BJ (cell line): ENCODE data around the gene TSSK3. TPM values are rescaled to one million over a fixed set of nuclear protein-coding genes. Genes with fewer than 3 reads are reported as not detected.
"Not testable (repeated sequence)": the region's sequence is repeated elsewhere in the genome, so short reads cannot be mapped to it uniquely, and the experiment has no call there.

ENCODE experiments used
- CTCF ChIA-PET: fragments of 350-600 bp; formaldehyde crosslinking; extraction: SDS; loops from one replicate; lab custom pipeline; 2021; ENCODE audit warnings: antibody characterized with exemption, inconsistent platforms; lab: Yijun Ruan, JAX
- POLR2A ChIA-PET: fragments of 300-600 bp; sonication (Branson Sonifier 250); formaldehyde crosslinking; extraction: SDS; loops from one replicate; lab custom pipeline; 2021; ENCODE audit warnings: antibody characterized with exemption; lab: Charles Lee
- DNase-seq: peaks from one replicate; pipeline ENCODE4 v3.0.0-alpha.2; 2011; ENCODE audit warnings: low read depth
- H3K27me3 ChIP-seq: 2 replicates; pipeline ENCODE4 v1.6.0; 2011; ENCODE audit warnings: low read length; ENCODE audit not compliant: control insufficient read depth, insufficient read depth
- H3K36me3 ChIP-seq: 2 replicates; pipeline ENCODE4 v1.5.1; 2011; ENCODE audit warnings: low read length; ENCODE audit not compliant: control insufficient read depth, insufficient read depth
- H3K4me3 ChIP-seq: 2 replicates; pipeline ENCODE4 v1.5.1; 2011; ENCODE audit warnings: low read depth, mild to moderate bottlenecking, control low read depth, low read length
- CTCF ChIP-seq: IDR thresholded peaks from 2 replicates; pipeline ENCODE4 v1.5.1; 2011; ENCODE audit warnings: low read depth, mild to moderate bottlenecking, control low read depth, inconsistent platforms, low read length, moderate library complexity; ENCODE audit not compliant: insufficient read depth
- polyA plus RNA-seq: library from polyadenylated mRNA; depleted of rRNA; stranded (reverse); fragments of >200 nt; gene quantifications from 2 replicates; pipeline ENCODE4 v1.2.3, GENCODE V29; 2011

The TSSK3 gene
- polyA plus RNA-seq, 1 experiment, result 0.39 TPM

DNA sequence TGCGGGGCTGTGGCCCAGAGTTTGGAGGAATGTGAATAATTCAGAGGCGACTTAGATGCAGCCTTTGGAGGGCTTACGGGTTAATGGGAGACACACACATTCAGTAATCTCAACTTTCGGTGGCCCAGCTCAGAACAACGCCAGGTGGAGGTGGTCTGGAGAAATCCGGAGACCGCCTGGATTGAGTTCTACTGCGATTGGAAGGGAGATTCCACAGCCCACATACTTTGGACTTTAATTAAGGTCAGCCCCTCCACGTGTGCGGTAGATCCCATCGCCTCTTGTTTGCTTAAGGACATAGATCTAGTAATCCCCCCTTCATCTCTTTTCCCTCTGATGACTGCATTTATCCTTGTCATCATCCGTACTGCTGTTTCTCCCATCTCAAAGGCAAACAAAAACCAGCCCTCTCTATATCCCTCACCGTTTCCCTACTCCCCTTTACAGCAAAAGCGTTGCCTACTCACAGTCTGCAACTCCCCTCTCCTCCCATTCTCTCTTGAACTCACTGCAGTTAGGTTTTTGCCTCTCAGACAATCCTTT, 32.6 kb downstream of the TSSK3 start:
- no peak for TF ChIP-seq CTCF
- no peaks in the 10 kb centered on the region for H3K27me3 ChIP-seq
- H3K4me3 ChIP-seq, result peak overlapping the region; percentile 80
- no peak for DNase-seq
- CTCF ChIA-PET, result interaction anchor here (1.4 to 4.5 kb wide), 2 partner anchors 20 to 179 kb away, joined by 5 to 28 read pairs; no protein-coding TSS in a partner anchor
- H3K36me3 ChIP-seq, result peaks cover 12% of the 10 kb centered on the region
- POLR2A ChIA-PET, result interaction anchor here (0.5 to 1.2 kb wide), 2 partner anchors 194 to 459 kb away, joined by 3 to 9 read pairs; partner anchors contain the start of gene CCDC28B

GRCh38 chr1:32396524-32396923, 34.2 kb downstream of the TSSK3 start:
- DNase-seq, H3K4me3 ChIP-seq, POLR2A ChIA-PET, H3K36me3 ChIP-seq, H3K27me3 ChIP-seq: not testable (repeated sequence)
- CTCF ChIA-PET, result interaction anchor here (4.5 kb wide), 1 partner anchor 19 kb away, joined by 28 read pairs; no protein-coding TSS in a partner anchor

- H3K36me3 ChIP-seq, result no peaks in the 10 kb centered on the region
- no peaks in the 10 kb centered on the region for H3K27me3 ChIP-seq
- POLR2A ChIA-PET, result no interaction called here
- no peak for DNase-seq
- H3K4me3 ChIP-seq, result no peak overlapping the region
- no peak for TF ChIP-seq CTCF
- CTCF ChIA-PET, result interaction anchor here (1.3 to 5.3 kb wide), 3 partner anchors 10 to 17 kb away, joined by 3 to 120 read pairs (median 28); no protein-coding TSS in a partner anchor
Measured at GRCh38 chr1:32398401-32398800, 36.1 kb downstream of the TSSK3 start.

DNA sequence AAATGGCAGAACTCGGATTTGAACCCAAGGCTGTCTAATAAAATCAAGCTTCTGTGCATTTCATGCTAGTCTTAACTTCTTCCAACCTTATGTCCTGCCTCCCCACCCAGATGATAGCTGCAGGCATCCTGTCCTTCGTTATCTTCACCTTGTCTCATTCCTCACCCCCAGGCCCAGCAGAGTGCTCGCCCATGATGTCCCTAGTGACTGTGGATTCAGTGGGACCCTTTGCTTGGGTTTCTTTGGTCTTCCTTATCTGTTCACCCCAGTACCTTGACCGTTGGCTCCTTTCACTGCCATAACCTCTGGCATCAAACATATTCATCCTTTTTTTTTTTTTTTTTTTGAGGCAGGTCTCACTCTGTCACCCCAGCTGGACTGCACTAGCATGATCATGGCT, 37.5 kb downstream of the TSSK3 start:
- DNase-seq, result no peak
- no peaks in the 10 kb centered on the region for H3K36me3 ChIP-seq
- no peak for TF ChIP-seq CTCF
- ChIA-PET CTCF (interaction anchor here (0.6 to 5.3 kb wide), 14 partner anchors 12 to 374 kb away, joined by 3 to 120 read pairs (median 4); no protein-coding TSS in a partner anchor), POLR2A (no interaction called here)
- no peak overlapping the region for H3K4me3 ChIP-seq
- no peaks in the 10 kb centered on the region for H3K27me3 ChIP-seq

GRCh38 chr1:32400876-32401631, 38.7 kb downstream of the TSSK3 start:
- POLR2A ChIA-PET, result no interaction called here
- peak; percentile 83 for DNase-seq

More at GRCh38 chr1:32400876-32401631, 38.7 kb downstream of the TSSK3 start:
- Histone ChIP-seq H3K36me3 (no peaks in the 10 kb centered on the region), H3K27me3 (no peaks in the 10 kb centered on the region), H3K4me3 (no peak overlapping the region)
- CTCF ChIA-PET, result interaction anchor here (0.6 to 5.3 kb wide), 23 partner anchors 12 to 685 kb away, joined by 3 to 120 read pairs (median 4); no protein-coding TSS in a partner anchor
- peak; percentile 93 for TF ChIP-seq CTCF
